ENCODE results near the gene PRRG1.

- TF ChIP-seq, protein P1, sequence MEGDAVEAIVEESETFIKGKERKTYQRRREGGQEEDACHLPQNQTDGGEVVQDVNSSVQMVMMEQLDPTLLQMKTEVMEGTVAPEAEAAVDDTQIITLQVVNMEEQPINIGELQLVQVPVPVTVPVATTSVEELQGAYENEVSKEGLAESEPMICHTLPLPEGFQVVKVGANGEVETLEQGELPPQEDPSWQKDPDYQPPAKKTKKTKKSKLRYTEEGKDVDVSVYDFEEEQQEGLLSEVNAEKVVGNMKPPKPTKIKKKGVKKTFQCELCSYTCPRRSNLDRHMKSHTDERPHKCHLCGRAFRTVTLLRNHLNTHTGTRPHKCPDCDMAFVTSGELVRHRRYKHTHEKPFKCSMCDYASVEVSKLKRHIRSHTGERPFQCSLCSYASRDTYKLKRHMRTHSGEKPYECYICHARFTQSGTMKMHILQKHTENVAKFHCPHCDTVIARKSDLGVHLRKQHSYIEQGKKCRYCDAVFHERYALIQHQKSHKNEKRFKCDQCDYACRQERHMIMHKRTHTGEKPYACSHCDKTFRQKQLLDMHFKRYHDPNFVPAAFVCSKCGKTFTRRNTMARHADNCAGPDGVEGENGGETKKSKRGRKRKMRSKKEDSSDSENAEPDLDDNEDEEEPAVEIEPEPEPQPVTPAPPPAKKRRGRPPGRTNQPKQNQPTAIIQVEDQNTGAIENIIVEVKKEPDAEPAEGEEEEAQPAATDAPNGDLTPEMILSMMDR (IDR thresholded peaks at IDR 0.05) = no peak
- no peak for TF ChIP-seq POLR2AphosphoS5 (IDR thresholded peaks at IDR 0.05; ENCODE audit: low read depth, low read length)
- TF ChIP-seq REST (IDR thresholded peaks at IDR 0.05; ENCODE audit: insufficient read depth in 1 of 2, low read depth in 2 of 2, low read length in 1 of 2) = no peak
- TF ChIP-seq SIN3A (IDR thresholded peaks at IDR 0.05; ENCODE audit: borderline replicate concordance, insufficient read depth, low read depth, low read length) = no peak
- TF ChIP-seq TCF7L2 (IDR thresholded peaks at IDR 0.05; ENCODE audit: low read depth, low read length) = no peak
Observed at GRCh38 chrX:37453821-37454220, 104.7 kb downstream of the PRRG1 start.
